OCI-LY1 (cell line): ENCODE results near the gene FTO.

Experiments
- H2AFZ ChIP-seq: fragments of 200-600 bp; sonication (generic), shearing (Covaris generic); 2 replicates; pipeline ENCODE4 v1.6.0; 2014; ENCODE audit warnings: antibody characterized with exemption, mild to moderate bottlenecking, low read length
- H3F3A ChIP-seq: fragments of 200-600 bp; sonication (generic), shearing (Covaris generic); 2 replicates; pipeline ENCODE4 v1.6.0; 2014; ENCODE audit warnings: mild to moderate bottlenecking, antibody characterized with exemption, low read length, moderate library complexity; ENCODE audit not compliant: insufficient read depth
- H3K27ac ChIP-seq: fragments of 200-600 bp; sonication (generic); 2 replicates; pipeline ENCODE4 v1.5.1; 2014; ENCODE audit warnings: low read length, mixed run types, mild to moderate bottlenecking, low read depth; ENCODE audit not compliant: poor library complexity, severe bottlenecking
- H3K27me3 ChIP-seq: fragments of 200-600 bp; sonication (generic); 2 replicates; pipeline ENCODE4 v1.6.0; 2014; ENCODE audit warnings: antibody characterized with exemption, mild to moderate bottlenecking, low read length, moderate library complexity; ENCODE audit not compliant: insufficient read depth
- H3K36me3 ChIP-seq: fragments of 200-600 bp; sonication (generic); 2 replicates; pipeline ENCODE4 v1.6.1; 2014; ENCODE audit warnings: mild to moderate bottlenecking, antibody characterized with exemption, low read length, moderate library complexity, mixed read lengths; ENCODE audit not compliant: insufficient read depth
- H3K4me1 ChIP-seq: fragments of 200-600 bp; sonication (generic); 2 replicates; pipeline ENCODE4 v1.5.1; 2014; ENCODE audit warnings: mild to moderate bottlenecking, low read length, moderate library complexity; ENCODE audit not compliant: insufficient read depth, severe bottlenecking
- H3K4me2 ChIP-seq: fragments of 200-600 bp; sonication (generic), shearing (Covaris generic); 2 replicates; pipeline ENCODE4 v1.6.1; 2014; ENCODE audit warnings: low read length
- H3K4me3 ChIP-seq: fragments of 200-600 bp; sonication (generic); 2 replicates; pipeline ENCODE4 v1.5.1; 2014; ENCODE audit warnings: low read length, low read depth, mild to moderate bottlenecking, mixed read lengths; ENCODE audit not compliant: poor library complexity, severe bottlenecking
- H3K79me2 ChIP-seq: fragments of 200-600 bp; shearing (Covaris generic); 2 replicates; pipeline ENCODE4 v1.6.1; 2016; ENCODE audit warnings: mixed run types, low read length, mixed read lengths; ENCODE audit not compliant: insufficient read depth
- H3K9ac ChIP-seq: fragments of 200-600 bp; sonication (generic), shearing (Covaris generic); 2 replicates; pipeline ENCODE4 v1.6.1; 2014; ENCODE audit warnings: mild to moderate bottlenecking, low read length, mixed read lengths
- H3K9me2 ChIP-seq: fragments of 200-600 bp; sonication (generic), shearing (Covaris generic); 2 replicates; pipeline ENCODE4 v1.6.1; 2014; ENCODE audit warnings: low read depth, mild to moderate bottlenecking, low read length, mixed read lengths
- H3K9me3 ChIP-seq: fragments of 200-600 bp; shearing (Covaris generic); 2 replicates; pipeline ENCODE4 v1.6.1; 2014; ENCODE audit warnings: low read length, mixed read lengths
- H4K20me1 ChIP-seq: fragments of 200-600 bp; sonication (generic), shearing (Covaris generic); 2 replicates; pipeline ENCODE4 v1.6.0; 2016; ENCODE audit warnings: mild to moderate bottlenecking, low read length; ENCODE audit not compliant: insufficient read depth
- CTCF ChIP-seq: fragments of 200-600 bp; sonication (generic), shearing (Covaris generic); IDR thresholded peaks from 2 replicates; pipeline ENCODE4 v1.5.1; 2017; ENCODE audit warnings: mild to moderate bottlenecking, antibody characterized with exemption, low read length, moderate library complexity, mixed read lengths
- EZH2 ChIP-seq: fragments of 200-600 bp; sonication (generic), shearing (Covaris generic); IDR thresholded peaks from 2 replicates; pipeline ENCODE4 v1.8.0; 2017; ENCODE audit warnings: borderline replicate concordance, mixed run types, mild to moderate bottlenecking, antibody characterized with exemption, low read length, moderate library complexity, mixed read lengths

Gene FTO

GRCh38 chr16:54118846-54119245 is 414.9 kb downstream of the FTO start:
- Histone ChIP-seq H3K9ac (no peak overlapping the region), H3K4me3 (no peak overlapping the region), H3K27me3 (no peaks in the 10 kb centered on the region), H3F3A (no peaks in the 10 kb centered on the region), H3K4me2 (no peak overlapping the region), H4K20me1 (no peaks in the 10 kb centered on the region), H3K9me3 (no peaks in the 10 kb centered on the region), H3K79me2 (no peaks in the 10 kb centered on the region), H3K27ac (no peak overlapping the region), H3K4me1 (no peaks in the 10 kb centered on the region), H3K36me3 (no peaks in the 10 kb centered on the region), H3K9me2 (no peaks in the 10 kb centered on the region), H2AFZ (no peak overlapping the region)
- TF ChIP-seq EZH2 (no peak), CTCF (no peak)

- Histone ChIP-seq H3K9me2 (no peaks in the 10 kb centered on the region), H3K4me1 (no peaks in the 10 kb centered on the region), H3K4me2 (no peak overlapping the region), H3K4me3 (no peak overlapping the region), H3F3A (no peaks in the 10 kb centered on the region), H3K36me3 (no peaks in the 10 kb centered on the region), H4K20me1 (no peaks in the 10 kb centered on the region), H2AFZ (no peak overlapping the region), H3K79me2 (no peaks in the 10 kb centered on the region), H3K9me3 (no peaks in the 10 kb centered on the region), H3K9ac (no peak overlapping the region), H3K27ac (no peak overlapping the region), H3K27me3 (no peaks in the 10 kb centered on the region)
- TF ChIP-seq EZH2 (no peak), CTCF (no peak)
Observed at GRCh38 chr16:54120846-54121480, 417.0 kb downstream of the FTO start.

- Histone ChIP-seq H3K4me2 (no peak overlapping the region), H3K36me3 (no peaks in the 10 kb centered on the region), H3K9me2 (no peaks in the 10 kb centered on the region), H3K79me2 (no peaks in the 10 kb centered on the region), H2AFZ (no peak overlapping the region), H3K9ac (no peak overlapping the region), H3F3A (no peaks in the 10 kb centered on the region), H3K4me1 (no peaks in the 10 kb centered on the region), H4K20me1 (no peaks in the 10 kb centered on the region), H3K4me3 (no peak overlapping the region), H3K9me3 (no peaks in the 10 kb centered on the region), H3K27ac (no peak overlapping the region), H3K27me3 (no peaks in the 10 kb centered on the region)
- no peak for TF ChIP-seq EZH2
Observed at GRCh38 chr16:54121539-54122295, 417.8 kb downstream of the FTO start.
